GM12891 (cell line): ENCODE results near the gene UNC5A.
A peak's percentile ranks its signal among the peaks of the same experiment; 100 is the strongest.

ENCODE experiments used
- DNase-seq: peaks from one replicate; pipeline ENCODE4 v3.0.0; 2011; ENCODE audit warnings: low spot score; ENCODE audit not compliant: insufficient read length
- FAIRE-seq: peaks from 2 replicates; lab custom pipeline; 2011; peaks lifted over from hg19 to GRCh38; lab: Jason Lieb, UNC
- PAX5 ChIP-seq: IDR thresholded peaks from 2 replicates; pipeline ENCODE4 v1.6.1; 2011; ENCODE audit warnings: low read length, moderate library complexity, mild to moderate bottlenecking; ENCODE audit not compliant: insufficient read depth, severe bottlenecking
- POLR2A ChIP-seq: IDR thresholded peaks from 2 replicates; pipeline ENCODE4 v1.6.1; 2011; ENCODE audit warnings: low read depth, low read length, control low read depth
- POLR2AphosphoS5 ChIP-seq: IDR thresholded peaks from 2 replicates; pipeline ENCODE4 v1.6.1; 2011; ENCODE audit warnings: low read depth, low read length, control low read depth
- POU2F2 ChIP-seq: IDR thresholded peaks from 2 replicates; pipeline ENCODE4 v1.6.1; 2011; ENCODE audit warnings: low read depth, mild to moderate bottlenecking, control low read depth, low read length, moderate library complexity
- SPI1 ChIP-seq: IDR thresholded peaks from 2 replicates; pipeline ENCODE4 v1.6.1; 2011; ENCODE audit warnings: low read depth, low read length, control low read depth
- TAF1 ChIP-seq: IDR thresholded peaks from 2 replicates; pipeline ENCODE4 v1.6.1; 2011; ENCODE audit warnings: low read depth, low read length, control low read depth

UNC5A gene

GRCh38 chr5:176799488-176799887, 10.9 kb upstream of the UNC5A start:
- TF ChIP-seq SPI1 (no peak), POU2F2 (no peak), POLR2A (no peak), TAF1 (no peak), PAX5 (no peak), POLR2AphosphoS5 (no peak)
- no peak for FAIRE-seq
- no peak for DNase-seq

- no peak for TF ChIP-seq POLR2A
- TF ChIP-seq POLR2AphosphoS5: no peak
- TF ChIP-seq PAX5: no peak
- no peak for TF ChIP-seq TAF1
- TF ChIP-seq SPI1: no peak
- no peak for TF ChIP-seq POU2F2
- DNase-seq (no peak), FAIRE-seq (peak; percentile 54)
Observed at GRCh38 chr5:176800024-176800423, 10.3 kb upstream of the UNC5A start.

- FAIRE-seq (no peak), DNase-seq (no peak)
- TF ChIP-seq PAX5 (no peak), POU2F2 (no peak), TAF1 (no peak), POLR2A (no peak), SPI1 (no peak), POLR2AphosphoS5 (no peak)
Observed at GRCh38 chr5:176802116-176802784, 8.1 kb upstream of the UNC5A start.

GRCh38 chr5:176803068-176803942, 7.1 kb upstream of the UNC5A start:
- FAIRE-seq: no peak
- no peak for DNase-seq
- TF ChIP-seq POU2F2 (no peak), POLR2AphosphoS5 (no peak), POLR2A (no peak), TAF1 (no peak), PAX5 (no peak), SPI1 (no peak)

- DNase-seq (no peak), FAIRE-seq (no peak)
- no peak for TF ChIP-seq POLR2AphosphoS5
- no peak for TF ChIP-seq SPI1
- no peak for TF ChIP-seq TAF1
- no peak for TF ChIP-seq PAX5
- TF ChIP-seq POU2F2: no peak
- no peak for TF ChIP-seq POLR2A
Observed at GRCh38 chr5:176803943-176804498, 6.3 kb upstream of the UNC5A start.

GRCh38 chr5:176806137-176806536, 4.2 kb upstream of the UNC5A start:
- FAIRE-seq: no peak
- no peak for DNase-seq
- TF ChIP-seq SPI1 (no peak), POU2F2 (no peak), POLR2A (no peak)

GRCh38 chr5:176809544-176810080, 747 bp upstream of the UNC5A start:
- no peak for DNase-seq
- no peak for TF ChIP-seq POLR2A
- TF ChIP-seq SPI1: no peak
- FAIRE-seq: no peak

- DNase-seq (no peak), FAIRE-seq (no peak)
- TF ChIP-seq TAF1 (no peak), POU2F2 (no peak), SPI1 (no peak), POLR2AphosphoS5 (no peak), PAX5 (no peak), POLR2A (no peak)
Observed at GRCh38 chr5:176810687-176811501, 535 bp downstream of the UNC5A start.
